Body of pancreas (tissue), 4 donors: ENCODE data around the gene DUOX2. TPM values are rescaled to one million over a fixed set of nuclear protein-coding genes. Genes with fewer than 3 reads are reported as not detected.

Experiments used
- ATAC-seq: fragments of 150-250 bp; one replicate; pipeline ENCODE4 v1.9.1; 2016
- DNase-seq, 4 donors: peaks; one replicate each; pipeline ENCODE4 v3.0.0-alpha.2; 2019
- H3K27ac ChIP-seq, 4 donors: fragments of 200-600 bp; sonication (generic); 1 replicate in 3 of 4; 2 replicates in 1 of 4; pipeline versions ENCODE4 v1.5.1 to v1.6.1; 2016 to 2019; ENCODE audit warnings: mild to moderate bottlenecking in 1 of 4, mixed read lengths in 1 of 4, moderate library complexity in 1 of 4
- H3K27me3 ChIP-seq, 2 donors: fragments of 200-600 bp; sonication (generic); one replicate each; pipeline ENCODE4 v1.6.0; 2016; ENCODE audit warnings: mild to moderate bottlenecking in 1 of 2
- H3K36me3 ChIP-seq, 2 donors: fragments of 200-600 bp; sonication (generic); replicated peaks in 1 of 2; 2 replicates each; pipeline ENCODE4 v1.5.1; 2016; ENCODE audit warnings: low read depth in 2 of 2; ENCODE audit not compliant: insufficient read depth in 1 of 2
- H3K4me1 ChIP-seq: fragments of 200-600 bp; sonication (generic); one replicate; pipeline ENCODE4 v1.6.0; 2016
- H3K4me3 ChIP-seq, 2 donors: fragments of 200-600 bp; sonication (generic); 1 replicate in 1 of 2; 2 replicates in 1 of 2; pipeline ENCODE4 v1.5.1; 2016 to 2019
- H3K9me3 ChIP-seq, 3 donors: fragments of 200-600 bp; sonication (generic); 1 replicate in 2 of 3; 2 replicates in 1 of 3; pipeline ENCODE4 v1.5.1; 2016
- POLR2A ChIP-seq, 3 donors: fragments of 450-650 bp; IDR thresholded peaks; one replicate each; pipeline ENCODE4 v1.6.1; 2016; ENCODE audit warnings: antibody characterized with exemption in 3 of 3, mild to moderate bottlenecking in 2 of 3
- WGBS, 2 donors: methylation state at CpG; one replicate each; pipeline ENCODE4 v1.1.5; 2017; 5-methylcytosine and 5-hydroxymethylcytosine counted together
- intact Hi-C: fragments of 100-400 bp; cut with DNase I; formaldehyde crosslinking; loops from one replicate; pipeline ENCODE4 v1.15.1; 2023
- total RNA-seq, 2 donors: library from RNA; depleted of rRNA; stranded (reverse); fragments of >200 nt; gene quantifications; one replicate each; pipeline ENCODE4 v1.1.0, GENCODE V29; 2016
- TF ChIP-seq, protein P1 (sequence below), 7 experiments: fragments of 450-650 bp in 4 of 7; fragments of 200-600 bp in 3 of 7; sonication (generic) in 3 of 7; IDR thresholded peaks; one replicate each; pipeline ENCODE4 v1.5.1; 2016 to 2019; ENCODE audit warnings: antibody characterized with exemption in 7 of 7

The DUOX2 gene
- total RNA-seq, 2 donors from 2014 or later, result under 0.01 to 0.26 TPM

DNA sequence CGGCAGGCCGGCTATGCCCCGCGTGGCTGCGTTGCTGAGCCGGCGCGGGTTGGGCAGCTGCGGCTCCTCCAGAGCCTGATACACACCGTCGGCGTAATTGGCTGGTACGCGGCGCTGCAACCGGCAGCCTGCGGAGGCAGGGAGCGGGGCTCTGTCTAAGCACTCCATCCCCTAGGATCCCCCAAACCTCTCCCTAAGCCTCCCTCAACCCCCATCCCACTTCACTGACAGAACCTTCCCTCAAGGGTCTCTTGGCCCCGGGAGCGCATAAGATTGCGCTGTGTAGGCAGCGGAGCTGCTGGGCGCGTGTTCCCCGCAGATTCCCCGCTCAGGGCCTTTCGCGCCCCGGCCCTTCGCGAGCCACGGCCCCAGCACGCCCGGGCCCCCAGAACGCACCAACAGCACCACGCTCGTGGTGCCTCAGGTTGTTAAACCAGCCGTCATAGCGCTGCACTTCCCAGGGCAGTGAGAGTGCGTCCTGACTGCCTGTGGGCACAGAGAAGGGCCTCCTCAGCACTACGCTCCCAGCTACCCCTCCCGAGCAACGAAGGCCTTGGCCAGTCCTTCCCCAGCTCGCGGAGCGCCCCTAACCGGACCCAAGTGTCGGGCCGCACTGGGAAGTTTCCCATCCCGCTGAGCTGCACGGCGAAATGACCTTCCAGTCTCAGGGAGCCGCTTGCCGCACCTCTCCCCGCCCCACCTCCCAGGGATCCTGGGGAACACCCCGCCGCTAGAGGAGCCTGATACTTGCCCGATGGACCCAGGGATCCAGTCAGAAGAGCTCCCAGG, 1.2 kb downstream of the DUOX2 start:
- no peak for TF ChIP-seq POLR2A (IDR thresholded peaks at IDR 0.05)
- TF ChIP-seq, protein P1, sequence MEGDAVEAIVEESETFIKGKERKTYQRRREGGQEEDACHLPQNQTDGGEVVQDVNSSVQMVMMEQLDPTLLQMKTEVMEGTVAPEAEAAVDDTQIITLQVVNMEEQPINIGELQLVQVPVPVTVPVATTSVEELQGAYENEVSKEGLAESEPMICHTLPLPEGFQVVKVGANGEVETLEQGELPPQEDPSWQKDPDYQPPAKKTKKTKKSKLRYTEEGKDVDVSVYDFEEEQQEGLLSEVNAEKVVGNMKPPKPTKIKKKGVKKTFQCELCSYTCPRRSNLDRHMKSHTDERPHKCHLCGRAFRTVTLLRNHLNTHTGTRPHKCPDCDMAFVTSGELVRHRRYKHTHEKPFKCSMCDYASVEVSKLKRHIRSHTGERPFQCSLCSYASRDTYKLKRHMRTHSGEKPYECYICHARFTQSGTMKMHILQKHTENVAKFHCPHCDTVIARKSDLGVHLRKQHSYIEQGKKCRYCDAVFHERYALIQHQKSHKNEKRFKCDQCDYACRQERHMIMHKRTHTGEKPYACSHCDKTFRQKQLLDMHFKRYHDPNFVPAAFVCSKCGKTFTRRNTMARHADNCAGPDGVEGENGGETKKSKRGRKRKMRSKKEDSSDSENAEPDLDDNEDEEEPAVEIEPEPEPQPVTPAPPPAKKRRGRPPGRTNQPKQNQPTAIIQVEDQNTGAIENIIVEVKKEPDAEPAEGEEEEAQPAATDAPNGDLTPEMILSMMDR (IDR thresholded peaks at IDR 0.05), result no peak
- no peaks in the 10 kb centered on the region for H3K9me3 ChIP-seq
- ATAC-seq (no peak), DNase-seq (no peak)
- no peak overlapping the region for H3K4me3 ChIP-seq
- H3K27me3 ChIP-seq, result peaks cover 0 to 39% of the 10 kb centered on the region in 2 donors
- intact Hi-C loops, result no loop called here
- peaks cover 40% of the 10 kb centered on the region for H3K4me1 ChIP-seq
- no peak overlapping the region for H3K27ac ChIP-seq
- H3K36me3 ChIP-seq, result no peaks in the 10 kb centered on the region
- WGBS, 2 donors, result 3% methylated on average over 51 of the region's 58 CpGs; no CpG with 5 or more reads in 1 of the 2 donors

DNA sequence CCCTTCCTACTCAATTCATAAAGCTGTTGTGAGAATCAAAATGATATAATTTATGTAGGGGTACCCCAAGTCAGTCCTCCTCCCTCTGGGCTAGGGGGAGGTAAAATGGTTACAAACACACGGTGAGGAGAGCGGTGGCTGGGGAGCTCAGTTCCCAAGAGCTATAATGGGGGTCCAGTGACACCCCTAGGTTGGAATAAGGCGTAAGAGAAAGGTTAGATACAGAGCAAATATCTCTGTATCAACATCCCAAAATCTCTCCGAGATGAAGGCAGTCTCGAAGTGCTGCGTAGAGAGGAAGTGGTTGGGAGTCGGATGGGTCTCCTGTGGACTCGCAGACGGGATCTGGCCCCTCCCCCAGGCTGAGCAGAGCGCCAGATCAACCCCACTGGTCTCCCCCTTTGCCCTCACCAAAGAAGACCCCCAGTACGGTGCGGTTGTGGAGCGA, 1.8 kb downstream of the DUOX2 start:
- intact Hi-C loops, result no loop called here
- ATAC-seq (no peak), DNase-seq (no peak)
- 8 to 14% methylated on average over 9 to 11 of the region's 13 CpGs for WGBS, 2 donors
- TF ChIP-seq POLR2A (IDR thresholded peaks at IDR 0.05), result no peak
- TF ChIP-seq, protein P1 (IDR thresholded peaks at IDR 0.05), result no peak
- no peak overlapping the region for H3K27ac ChIP-seq
- no peaks in the 10 kb centered on the region for H3K9me3 ChIP-seq
- H3K4me1 ChIP-seq, result peaks cover 36% of the 10 kb centered on the region
- H3K27me3 ChIP-seq, result peaks cover 0 to 38% of the 10 kb centered on the region in 2 donors
- H3K4me3 ChIP-seq, result no peak overlapping the region
- no peaks in the 10 kb centered on the region for H3K36me3 ChIP-seq

DNA sequence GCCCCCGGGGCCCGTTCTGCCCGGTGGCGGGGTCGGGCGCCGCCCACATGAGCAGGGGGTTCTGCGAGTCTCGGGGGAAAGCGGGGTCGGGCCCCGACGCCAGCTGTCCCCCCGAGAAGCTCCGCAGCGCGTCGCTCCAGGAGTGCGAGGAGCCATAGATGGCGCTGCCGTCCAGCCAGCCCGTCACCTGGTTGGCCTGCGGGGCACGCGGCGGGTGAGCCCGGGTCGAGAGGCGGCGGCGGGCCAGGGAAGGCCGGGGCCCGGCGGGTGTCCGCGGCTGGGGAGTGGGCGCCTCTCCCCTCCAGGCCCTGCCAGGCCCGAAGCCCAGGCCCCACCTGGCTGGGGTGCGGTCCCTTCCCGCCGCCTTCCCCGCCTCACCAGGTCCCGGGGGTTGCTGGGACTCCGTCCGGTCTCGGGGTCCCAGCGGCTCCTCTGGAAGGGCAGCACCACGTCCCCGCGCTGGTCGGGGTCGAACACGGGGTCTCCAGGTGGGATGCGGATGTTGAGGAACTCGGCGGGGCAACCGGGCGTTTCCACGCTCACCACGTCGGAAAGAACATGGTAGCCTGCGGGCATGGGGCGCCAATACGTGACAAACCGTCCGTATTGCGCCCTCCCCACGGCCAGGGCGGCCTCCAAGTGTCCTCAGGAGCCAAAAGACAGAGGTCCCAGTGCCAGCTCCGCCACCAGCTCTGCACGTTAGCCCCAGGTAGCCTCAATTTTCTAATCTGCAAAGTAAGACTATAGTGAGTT, 2.4 kb downstream of the DUOX2 start:
- DNase-seq, result no peak
- TF ChIP-seq, protein P1 (IDR thresholded peaks at IDR 0.05), result no peak
- no peak for TF ChIP-seq POLR2A (IDR thresholded peaks at IDR 0.05)
- ATAC-seq, result peak; percentile 36
- intact Hi-C loops, result no loop called here
- H3K27ac ChIP-seq, result no peak overlapping the region
- no peaks in the 10 kb centered on the region for H3K9me3 ChIP-seq
- WGBS, 2 donors, result 8 to 18% methylated on average over 19 to 67 of the region's 71 CpGs
- peaks cover 0 to 32% of the 10 kb centered on the region in 2 donors for H3K27me3 ChIP-seq
- H3K4me1 ChIP-seq, result peaks cover 30% of the 10 kb centered on the region
- H3K36me3 ChIP-seq, result no peaks in the 10 kb centered on the region
- no peak overlapping the region for H3K4me3 ChIP-seq

DNA sequence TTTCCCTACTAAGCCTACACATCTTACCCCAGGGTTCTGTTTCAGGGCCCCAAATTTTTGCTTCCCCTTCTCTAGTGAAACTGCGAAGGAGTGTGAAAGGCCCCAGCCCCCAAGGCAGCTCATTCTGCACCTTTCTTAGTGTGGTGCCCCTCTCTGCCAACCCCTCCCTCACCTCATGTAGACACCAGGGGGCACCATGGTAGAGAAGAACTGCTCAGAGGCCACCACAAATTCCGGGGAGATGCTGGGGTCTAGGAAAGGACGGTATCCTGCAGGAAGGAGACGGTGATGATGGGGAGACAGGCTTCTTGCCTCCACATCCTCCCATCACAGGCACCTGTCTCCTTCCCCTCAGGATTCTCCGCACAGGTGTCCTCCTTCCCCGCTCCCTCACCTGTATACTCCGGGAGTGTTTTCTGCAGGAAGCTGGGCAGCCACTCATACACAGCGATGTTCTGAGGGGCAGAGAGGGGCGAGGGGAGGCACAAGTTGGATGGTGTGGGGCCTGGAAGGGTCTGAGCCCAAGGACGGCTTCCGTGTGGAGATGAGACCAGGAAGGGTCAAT, 3.6 kb downstream of the DUOX2 start:
- ATAC-seq (no peak), DNase-seq (no peak)
- WGBS, 2 donors, result 55 to 65% methylated on average over 11 of the region's 11 CpGs
- Histone ChIP-seq H3K9me3 (no peaks in the 10 kb centered on the region), H3K4me1 (peaks cover 29% of the 10 kb centered on the region), H3K27ac (no peak overlapping the region), H3K36me3 (no peaks in the 10 kb centered on the region), H3K27me3 (peaks cover 0 to 32% of the 10 kb centered on the region in 2 donors), H3K4me3 (no peak overlapping the region)
- intact Hi-C loops, result no loop called here
- no peak for TF ChIP-seq POLR2A (IDR thresholded peaks at IDR 0.05)
- TF ChIP-seq, protein P1 (IDR thresholded peaks at IDR 0.05), result no peak
